HFF-Myc (cell line): Measurements from ENCODE around the gene SIGLEC1.

Source experiments
- DNase-seq: peaks from one replicate; pipeline ENCODE4 v3.0.0-alpha.2; 2011; ENCODE audit warnings: low read depth; ENCODE audit errors: extremely low read depth
- H3K4me3 ChIP-seq: replicated peaks from 2 replicates; pipeline ENCODE4 v1.5.1; 2011; ENCODE audit warnings: low read depth, mild to moderate bottlenecking, control low read depth, low read length
- CTCF ChIP-seq: IDR thresholded peaks from 2 replicates; pipeline ENCODE4 v1.5.1; 2012; ENCODE audit warnings: mild to moderate bottlenecking, low read depth, low read length, control low read depth; ENCODE audit errors: missing control alignments

The SIGLEC1 gene

GRCh38 chr20:3702611-3703391 lies 9.6 kb downstream of the SIGLEC1 start:
- DNase-seq: no peak
- TF ChIP-seq CTCF: no peak
- no peak overlapping the region for H3K4me3 ChIP-seq

GRCh38 chr20:3701061-3701998 lies 11.1 kb downstream of the SIGLEC1 start:
- H3K4me3 ChIP-seq: no peak overlapping the region
- no peak for DNase-seq
- TF ChIP-seq CTCF: no peak

- TF ChIP-seq CTCF: no peak
- H3K4me3 ChIP-seq: no peak overlapping the region
- no peak for DNase-seq
Measured at GRCh38 chr20:3699037-3699436, 13.4 kb downstream of the SIGLEC1 start.

GRCh38 chr20:3698591-3699001 lies 13.8 kb downstream of the SIGLEC1 start:
- no peak for TF ChIP-seq CTCF
- no peak overlapping the region for H3K4me3 ChIP-seq
- DNase-seq: no peak

- no peak for TF ChIP-seq CTCF
- no peak for DNase-seq
- no peak overlapping the region for H3K4me3 ChIP-seq
Measured at GRCh38 chr20:3697588-3698305, 14.7 kb downstream of the SIGLEC1 start.

- DNase-seq: no peak
- no peak overlapping the region for H3K4me3 ChIP-seq
- TF ChIP-seq CTCF: no peak
Measured at GRCh38 chr20:3696745-3697587, 15.4 kb downstream of the SIGLEC1 start.
